Hepatocyte (in vitro differentiated cells): ENCODE data around the gene SETD3. TPM values are rescaled to one million over a fixed set of nuclear protein-coding genes. Genes with fewer than 3 reads are reported as not detected.
A peak's percentile ranks its signal among the peaks of the same experiment; 100 is the strongest.

Experiments used
- DNase-seq: peaks from one replicate; pipeline ENCODE4 v3.0.0-alpha.2; 2016; ENCODE audit warnings: low spot score
- H2AFZ ChIP-seq: fragments of 200-600 bp; sonication (generic); 2 replicates; pipeline ENCODE4 v1.6.0; 2016; ENCODE audit warnings: antibody characterized with exemption, mild to moderate bottlenecking
- H3K27ac ChIP-seq: fragments of 200-600 bp; sonication (generic); 2 replicates; pipeline ENCODE4 v1.5.1; 2016; ENCODE audit warnings: mild to moderate bottlenecking
- H3K27me3 ChIP-seq: fragments of 200-600 bp; sonication (generic); 2 replicates; pipeline ENCODE4 v1.6.1; 2016
- H3K36me3 ChIP-seq: fragments of 200-600 bp; sonication (generic); replicated peaks from 2 replicates; pipeline ENCODE4 v1.5.1; 2016; ENCODE audit warnings: low read depth; ENCODE audit not compliant: insufficient read depth
- H3K4me1 ChIP-seq: fragments of 200-600 bp; sonication (generic); 2 replicates; pipeline ENCODE4 v1.5.1; 2016; ENCODE audit warnings: mild to moderate bottlenecking, moderate library complexity; ENCODE audit not compliant: insufficient read depth
- H3K4me2 ChIP-seq: fragments of 200-600 bp; sonication (generic); 2 replicates; pipeline ENCODE4 v1.6.0; 2016
- H3K4me3 ChIP-seq: fragments of 200-600 bp; sonication (generic); 2 replicates; pipeline ENCODE4 v1.5.1; 2016; ENCODE audit warnings: mild to moderate bottlenecking
- H3K79me2 ChIP-seq: fragments of 200-600 bp; sonication (generic); 2 replicates; pipeline ENCODE4 v1.6.0; 2017; ENCODE audit warnings: mild to moderate bottlenecking
- H3K9me2 ChIP-seq: fragments of 200-600 bp; sonication (generic); replicated peaks from 2 replicates; pipeline ENCODE4 v1.6.0; 2017; ENCODE audit warnings: mild to moderate bottlenecking; ENCODE audit not compliant: insufficient read depth
- H3K9me3 ChIP-seq: fragments of 200-600 bp; sonication (generic); 2 replicates; pipeline ENCODE4 v1.5.1; 2016; ENCODE audit warnings: low read depth, mild to moderate bottlenecking
- H4K20me1 ChIP-seq: fragments of 200-600 bp; sonication (generic); 2 replicates; pipeline ENCODE4 v1.6.0; 2016; ENCODE audit warnings: mild to moderate bottlenecking; ENCODE audit not compliant: insufficient read depth, poor library complexity, severe bottlenecking
- EZH2 ChIP-seq: fragments of 200-600 bp; sonication (generic); IDR thresholded peaks from 2 replicates; pipeline ENCODE4 v1.6.1; 2016; ENCODE audit warnings: antibody characterized with exemption, mild to moderate bottlenecking, borderline replicate concordance
- EZH2phosphoT487 ChIP-seq: fragments of 200-600 bp; sonication (generic); IDR thresholded peaks from one replicate; pipeline ENCODE4 v1.6.1; 2018; ENCODE audit warnings: antibody characterized with exemption, mild to moderate bottlenecking, low read depth, moderate library complexity; ENCODE audit not compliant: unreplicated experiment, severe bottlenecking
- WGBS: methylation state at CpG from one replicate; pipeline ENCODE4 v1.1.6; 2016; ENCODE audit warnings: low lambda C conversion rate; ENCODE audit errors: missing lambda C conversion rate; 5-methylcytosine and 5-hydroxymethylcytosine counted together
- polyA plus RNA-seq: library from polyadenylated mRNA; unstranded; fragments of >200 nt; fragmentation: Nextera tagmentation; extraction: Ambion mirVana; gene quantifications from 2 replicates; pipeline ENCODE4 v1.2.1, GENCODE V29; 2016
- total RNA-seq: library from RNA; depleted of rRNA; stranded (reverse); fragments of >200 nt; gene quantifications from 2 replicates; pipeline ENCODE4 v1.2.3, GENCODE V29; 2014
- TF ChIP-seq, protein P1 (sequence below): fragments of 200-600 bp; sonication (generic); IDR thresholded peaks from 2 replicates; pipeline ENCODE4 v1.5.1; 2016; ENCODE audit warnings: antibody characterized with exemption, mild to moderate bottlenecking; ENCODE audit not compliant: poor library complexity

SETD3 gene
- total and polyA plus RNA-seq, 2 experiments from 2014 or later, result 43.6 to 60.2 TPM

DNA sequence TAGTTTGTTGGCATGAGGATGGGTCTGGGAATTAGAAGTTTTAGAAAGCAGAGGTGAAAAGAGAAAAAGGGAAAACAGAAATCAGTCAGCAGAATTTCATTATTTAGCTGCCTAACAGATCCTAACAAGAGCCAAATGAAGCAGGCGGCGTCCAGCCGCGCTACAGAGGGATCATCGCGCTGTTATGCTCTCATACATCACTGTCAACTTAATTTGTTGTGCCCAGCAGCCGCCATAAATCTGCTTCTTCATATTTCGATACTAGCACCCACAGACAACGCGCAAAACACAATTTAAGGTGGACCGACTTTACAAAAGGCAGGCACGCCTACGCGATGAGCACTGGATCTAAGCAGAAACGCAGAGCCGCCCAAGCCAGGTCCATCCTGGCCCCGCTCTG is 66.7 kb downstream of the SETD3 start:
- H4K20me1 ChIP-seq, result no peaks in the 10 kb centered on the region
- no peaks in the 10 kb centered on the region for H3K9me2 ChIP-seq
- H3K27ac ChIP-seq, result no peak overlapping the region
- 86% methylated on average over 17 of the region's 17 CpGs for WGBS
- H3K79me2 ChIP-seq, result no peaks in the 10 kb centered on the region
- H3K4me3 ChIP-seq, result no peak overlapping the region
- H3K9me3 ChIP-seq, result no peaks in the 10 kb centered on the region
- H3K36me3 ChIP-seq, result no peaks in the 10 kb centered on the region
- H3K27me3 ChIP-seq, result no peaks in the 10 kb centered on the region
- DNase-seq, result no peak
- H3K4me1 ChIP-seq, result peaks cover 13% of the 10 kb centered on the region
- H2AFZ ChIP-seq, result no peak overlapping the region
- no peak overlapping the region for H3K4me2 ChIP-seq
- TF ChIP-seq, protein P1, sequence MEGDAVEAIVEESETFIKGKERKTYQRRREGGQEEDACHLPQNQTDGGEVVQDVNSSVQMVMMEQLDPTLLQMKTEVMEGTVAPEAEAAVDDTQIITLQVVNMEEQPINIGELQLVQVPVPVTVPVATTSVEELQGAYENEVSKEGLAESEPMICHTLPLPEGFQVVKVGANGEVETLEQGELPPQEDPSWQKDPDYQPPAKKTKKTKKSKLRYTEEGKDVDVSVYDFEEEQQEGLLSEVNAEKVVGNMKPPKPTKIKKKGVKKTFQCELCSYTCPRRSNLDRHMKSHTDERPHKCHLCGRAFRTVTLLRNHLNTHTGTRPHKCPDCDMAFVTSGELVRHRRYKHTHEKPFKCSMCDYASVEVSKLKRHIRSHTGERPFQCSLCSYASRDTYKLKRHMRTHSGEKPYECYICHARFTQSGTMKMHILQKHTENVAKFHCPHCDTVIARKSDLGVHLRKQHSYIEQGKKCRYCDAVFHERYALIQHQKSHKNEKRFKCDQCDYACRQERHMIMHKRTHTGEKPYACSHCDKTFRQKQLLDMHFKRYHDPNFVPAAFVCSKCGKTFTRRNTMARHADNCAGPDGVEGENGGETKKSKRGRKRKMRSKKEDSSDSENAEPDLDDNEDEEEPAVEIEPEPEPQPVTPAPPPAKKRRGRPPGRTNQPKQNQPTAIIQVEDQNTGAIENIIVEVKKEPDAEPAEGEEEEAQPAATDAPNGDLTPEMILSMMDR, result no peak
- TF ChIP-seq EZH2phosphoT487 (no peak), EZH2 (no peak)

DNA sequence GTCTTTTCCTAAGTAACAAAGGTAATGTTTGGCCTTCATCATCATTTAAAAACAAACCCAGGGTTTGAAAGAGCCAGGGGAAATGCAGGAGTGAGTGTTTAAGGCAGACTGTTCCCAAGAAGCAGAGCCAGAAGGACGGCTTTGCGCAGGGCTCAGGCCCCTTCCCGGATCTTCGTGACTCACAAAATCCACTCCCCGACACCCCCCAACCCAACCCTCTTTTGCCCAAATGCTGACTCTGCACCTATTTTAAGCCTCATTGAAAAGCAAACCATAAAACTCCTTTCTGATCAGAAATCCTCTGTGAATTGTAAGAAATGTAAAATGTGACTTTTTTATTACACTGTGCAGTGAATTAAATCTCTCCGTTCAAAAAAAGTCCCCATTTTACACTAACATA is 67.5 kb downstream of the SETD3 start:
- peak overlapping the region; percentile 54 for H3K27ac ChIP-seq
- TF ChIP-seq EZH2 (no peak), EZH2phosphoT487 (no peak)
- TF ChIP-seq, protein P1, result no peak

DNA sequence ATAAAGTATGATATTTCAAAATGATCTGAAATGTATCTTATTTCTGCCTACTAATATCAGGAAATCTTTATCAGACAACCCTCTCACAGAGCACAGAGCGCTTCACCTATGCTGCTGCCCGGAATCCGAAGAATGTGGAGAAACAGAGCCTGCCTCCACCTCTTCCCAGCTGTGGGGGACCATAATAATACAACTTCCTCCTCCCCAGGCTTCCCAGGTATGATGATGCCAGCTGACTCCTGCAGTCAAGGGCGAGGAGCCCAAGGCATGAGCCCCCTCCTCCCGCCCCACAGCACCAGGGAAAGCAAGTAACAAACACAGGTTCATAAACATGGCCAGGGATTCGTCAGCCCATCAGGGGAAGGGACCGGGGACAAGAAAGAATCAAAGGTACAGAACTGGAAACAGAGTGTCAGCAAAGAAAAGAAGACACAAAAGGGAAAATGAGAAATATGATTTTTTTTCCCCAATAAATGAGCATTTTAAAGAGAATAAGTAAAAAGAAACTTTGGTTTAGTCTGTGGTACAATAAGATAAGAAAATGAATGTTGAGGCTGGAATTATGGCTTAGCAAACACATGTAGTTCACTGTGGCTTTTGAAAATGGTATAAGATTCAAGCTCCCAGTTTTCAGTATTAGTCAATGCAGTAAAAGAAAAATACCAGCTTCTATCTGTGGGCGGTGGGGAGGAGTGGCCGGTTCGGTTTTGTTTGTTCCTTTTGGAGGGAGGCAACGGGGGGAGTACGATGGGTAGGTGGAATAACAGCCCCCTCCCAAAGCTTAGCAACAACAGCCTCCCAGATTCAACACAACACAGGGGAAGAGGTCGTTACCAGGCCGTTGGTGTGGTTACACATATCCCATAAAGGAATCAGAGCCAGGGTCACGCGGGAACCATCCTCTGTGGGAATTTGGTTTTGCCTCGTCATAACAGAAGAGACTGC is 68.3 kb downstream of the SETD3 start:
- Histone ChIP-seq H3K4me3 (no peak overlapping the region), H3K27ac (peak overlapping the region; percentile 54), H3K36me3 (no peaks in the 10 kb centered on the region), H3K79me2 (no peaks in the 10 kb centered on the region), H3K27me3 (no peaks in the 10 kb centered on the region), H3K9me2 (no peaks in the 10 kb centered on the region), H2AFZ (no peak overlapping the region), H3K9me3 (no peaks in the 10 kb centered on the region), H4K20me1 (no peaks in the 10 kb centered on the region), H3K4me2 (no peak overlapping the region), H3K4me1 (peaks cover 13% of the 10 kb centered on the region)
- no peak for DNase-seq
- WGBS, result 53% methylated on average over 17 of the region's 17 CpGs
- TF ChIP-seq EZH2 (no peak), EZH2phosphoT487 (no peak)
- TF ChIP-seq, protein P1, result no peak

More for the DNA sequence above, 67.5 kb downstream of the SETD3 start:
- no peak for DNase-seq
- Histone ChIP-seq H3K9me2 (no peaks in the 10 kb centered on the region), H3K27me3 (no peaks in the 10 kb centered on the region), H2AFZ (no peak overlapping the region), H4K20me1 (no peaks in the 10 kb centered on the region), H3K36me3 (no peaks in the 10 kb centered on the region), H3K4me2 (no peak overlapping the region), H3K4me1 (peaks cover 13% of the 10 kb centered on the region), H3K9me3 (no peaks in the 10 kb centered on the region), H3K79me2 (no peaks in the 10 kb centered on the region), H3K4me3 (no peak overlapping the region)
- 67% methylated on average over 6 of the region's 6 CpGs for WGBS
